Forelimb muscle (tissue), 1 donor: ENCODE results near the gene EZR. TPM values are rescaled to one million over a fixed set of nuclear protein-coding genes. Genes with fewer than 3 reads are reported as not detected.
"Not testable (repeated sequence)": the region's sequence is repeated elsewhere in the genome, so short reads cannot be mapped to it uniquely, and the experiment has no call there.

Experiments used
- DNase-seq: peaks from one replicate; pipeline ENCODE4 v3.0.0-alpha.2; 2013; ENCODE audit warnings: low read depth
- polyA plus RNA-seq: library from polyadenylated mRNA; unstranded; fragments of 120-200 nt; gene quantifications from one replicate; pipeline ENCODE4 v1.2.1, GENCODE V29; 2013; ENCODE audit not compliant: insufficient read length

Gene EZR
- polyA plus RNA-seq, 1 donor, result 25.3 TPM

DNA sequence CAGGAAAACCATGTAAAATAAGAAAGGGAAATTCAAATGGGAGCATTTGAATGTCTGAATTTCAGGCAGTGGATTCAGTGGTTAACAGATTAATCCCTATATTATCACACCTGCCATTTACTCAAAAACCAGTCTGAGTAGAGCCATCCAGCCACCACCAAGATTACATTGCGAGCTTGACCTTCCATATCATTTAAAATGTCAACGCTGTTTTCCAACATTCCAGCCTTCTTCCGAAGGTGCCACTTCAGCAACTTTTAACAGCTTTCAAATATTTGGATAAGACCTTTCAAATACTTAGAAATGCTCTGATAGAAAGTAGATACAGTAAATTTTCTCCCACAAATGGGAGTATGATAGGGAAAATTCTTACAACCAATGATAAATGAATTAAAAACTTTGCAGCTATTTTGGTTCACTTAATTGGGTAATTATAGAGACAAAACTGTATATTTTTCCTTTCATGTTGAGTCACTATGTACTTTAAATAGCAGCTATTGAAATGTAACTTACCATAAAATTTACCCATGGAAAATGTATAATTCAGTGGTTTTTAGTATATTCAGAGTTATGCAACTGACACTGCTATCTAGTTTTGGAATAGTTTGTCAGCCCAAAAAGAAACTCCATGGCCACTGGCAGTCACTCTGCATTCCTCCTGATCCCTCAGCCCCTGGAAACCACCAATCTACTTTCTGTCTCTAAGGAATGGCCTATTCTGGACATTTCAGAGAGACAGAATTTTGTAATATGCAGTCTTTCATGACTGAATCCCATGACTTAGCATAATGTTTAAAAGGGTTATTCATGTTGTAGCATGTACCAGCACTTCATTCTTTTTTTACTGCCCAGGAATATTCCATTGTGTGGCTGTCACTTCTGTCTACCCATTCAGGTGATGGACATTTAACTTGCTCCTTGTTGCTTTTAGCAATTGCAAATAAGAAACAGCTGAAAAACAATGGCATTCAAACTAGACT is 21.5 kb downstream of the EZR start:
- no peak for DNase-seq

DNA sequence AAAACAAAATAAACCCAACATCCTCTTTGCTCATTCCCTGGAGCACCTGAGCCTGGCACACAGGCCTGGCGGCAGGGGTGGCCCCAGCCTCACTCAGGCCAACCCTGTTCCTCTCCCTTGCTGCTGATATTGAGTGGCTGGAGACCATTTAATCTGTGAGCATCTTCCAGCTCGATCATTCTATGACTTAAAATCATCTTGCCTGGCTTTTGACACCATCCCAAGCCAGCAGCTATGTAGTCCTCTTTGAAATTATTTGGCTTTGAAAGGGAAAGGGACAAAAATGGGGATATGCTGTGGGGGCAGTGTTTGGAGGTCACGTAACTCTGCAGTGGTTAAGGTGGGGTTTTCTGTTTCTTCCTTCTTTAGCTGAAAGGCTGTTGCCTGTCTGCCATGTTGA is 22.8 kb downstream of the EZR start:
- no peak for DNase-seq

DNA sequence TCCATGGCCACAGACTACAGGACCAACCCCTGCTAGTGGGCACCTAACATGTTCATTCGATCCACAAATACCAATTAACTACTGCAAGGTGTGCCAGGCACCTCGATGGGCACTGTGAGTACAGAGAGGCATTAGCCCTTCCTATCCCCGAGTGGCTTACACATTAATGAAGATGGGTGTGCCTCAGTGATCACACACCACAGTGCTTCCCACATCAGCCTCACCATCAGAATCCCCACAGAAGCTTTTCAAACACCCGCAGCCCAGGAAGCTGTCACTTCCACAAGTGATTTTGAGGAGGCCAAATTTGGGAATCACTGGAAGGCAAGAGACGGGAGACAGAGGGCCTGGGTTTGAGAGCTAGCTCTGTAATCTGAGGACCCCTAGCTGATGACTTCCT is 23.7 kb downstream of the EZR start:
- no peak for DNase-seq

DNA sequence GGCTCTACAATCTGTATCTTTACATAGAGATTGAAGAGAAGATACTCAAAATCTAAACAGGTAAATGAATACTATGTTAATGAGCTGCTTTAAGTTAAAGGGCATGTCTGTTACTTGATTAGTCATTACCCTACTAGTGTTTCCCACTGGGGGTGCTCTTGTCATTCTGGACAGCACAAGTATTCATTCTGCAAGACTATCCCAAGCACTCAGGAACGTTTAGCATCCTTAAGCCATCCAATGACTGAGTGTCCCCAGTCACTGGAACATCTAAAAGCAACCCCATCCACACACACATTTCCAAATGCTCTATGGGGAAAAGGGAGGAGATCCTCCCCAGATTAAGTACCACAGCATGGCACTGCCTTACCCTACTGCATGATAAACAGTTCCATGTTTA is 25.7 kb downstream of the EZR start:
- no peak for DNase-seq

DNA sequence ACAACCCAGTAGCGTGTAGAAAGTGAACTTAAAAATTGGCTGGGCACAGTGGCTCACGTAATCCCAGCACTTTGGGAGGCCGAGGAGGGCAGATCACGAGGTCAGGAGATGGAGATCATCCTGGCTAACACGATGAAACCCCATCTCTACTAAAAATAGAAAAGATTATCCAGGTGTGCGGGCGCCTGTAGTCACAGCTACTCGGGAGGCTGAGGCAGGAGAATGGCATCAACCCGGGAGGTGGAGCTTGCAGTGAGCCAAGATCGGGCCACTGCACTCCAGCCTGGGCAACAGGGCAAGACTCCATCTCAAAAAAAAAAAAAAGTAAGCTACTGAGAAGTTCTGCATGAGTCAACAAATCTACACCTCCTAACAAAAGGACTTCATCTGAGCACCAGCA is 26.7 kb downstream of the EZR start:
- not testable (repeated sequence) for DNase-seq

DNA sequence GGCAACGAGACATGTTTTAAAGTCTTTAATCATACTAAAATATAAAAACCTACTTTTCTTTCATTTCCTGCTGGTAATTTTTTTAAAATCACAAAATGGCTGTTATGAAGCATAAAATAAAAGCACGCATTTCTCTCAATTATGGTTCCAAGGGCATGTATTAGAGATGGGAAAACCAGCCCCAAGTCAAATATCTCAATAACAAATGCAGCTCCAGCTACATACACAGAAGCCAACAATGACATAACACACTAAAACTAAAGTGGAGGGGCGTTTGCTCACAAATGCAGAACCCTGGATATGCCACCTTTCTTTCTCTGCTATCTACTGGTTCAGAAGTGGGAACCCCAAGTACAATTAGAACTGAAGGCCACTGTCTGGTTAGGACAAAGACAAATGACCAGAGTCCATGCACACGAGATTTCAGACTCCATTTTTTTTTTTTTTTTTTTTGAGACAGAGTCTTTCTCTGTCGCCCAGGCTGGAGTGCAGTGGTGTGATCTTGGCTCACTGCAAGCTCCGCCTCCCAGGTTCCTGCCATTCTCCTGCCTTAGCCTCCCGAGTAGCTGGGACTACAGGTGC is 27.8 kb downstream of the EZR start:
- no peak for DNase-seq

DNA sequence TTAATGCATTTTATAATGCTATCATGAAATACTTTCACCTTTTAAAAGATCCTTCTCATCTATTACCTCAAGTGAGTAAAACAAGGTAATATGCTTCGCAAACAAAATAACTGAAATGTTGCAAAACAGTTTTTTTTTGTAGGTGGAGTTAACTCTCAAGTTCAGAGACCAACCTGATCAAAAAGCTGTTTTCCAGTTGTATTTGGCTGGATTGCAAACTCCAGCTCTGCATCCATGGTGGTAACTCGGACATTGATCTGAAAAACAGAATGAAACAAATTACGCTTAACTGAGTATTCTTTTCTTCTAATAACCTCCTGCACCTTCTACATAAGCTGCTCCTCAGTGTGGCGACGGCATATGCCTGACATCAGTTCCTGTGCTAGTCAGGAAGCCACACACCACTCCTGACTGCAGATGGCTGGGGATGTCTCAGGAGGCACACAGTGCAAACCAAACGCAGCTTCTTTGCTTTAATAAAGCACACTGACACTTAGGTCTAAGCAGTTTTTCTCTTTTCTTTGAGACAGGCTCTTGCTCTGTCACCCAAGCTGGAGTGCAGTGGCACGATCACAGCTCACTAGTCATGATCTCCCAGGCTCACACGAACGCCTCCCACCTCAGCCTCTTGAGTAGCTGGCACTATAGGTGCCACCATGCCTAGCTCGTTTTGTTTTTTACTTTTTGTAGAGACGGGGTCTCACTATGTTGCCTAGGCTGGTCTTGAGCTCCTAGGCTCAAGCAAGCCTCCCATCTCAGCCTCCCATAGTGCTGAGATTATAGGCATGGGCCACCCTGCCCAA is 29.9 kb downstream of the EZR start:
- no peak for DNase-seq

DNA sequence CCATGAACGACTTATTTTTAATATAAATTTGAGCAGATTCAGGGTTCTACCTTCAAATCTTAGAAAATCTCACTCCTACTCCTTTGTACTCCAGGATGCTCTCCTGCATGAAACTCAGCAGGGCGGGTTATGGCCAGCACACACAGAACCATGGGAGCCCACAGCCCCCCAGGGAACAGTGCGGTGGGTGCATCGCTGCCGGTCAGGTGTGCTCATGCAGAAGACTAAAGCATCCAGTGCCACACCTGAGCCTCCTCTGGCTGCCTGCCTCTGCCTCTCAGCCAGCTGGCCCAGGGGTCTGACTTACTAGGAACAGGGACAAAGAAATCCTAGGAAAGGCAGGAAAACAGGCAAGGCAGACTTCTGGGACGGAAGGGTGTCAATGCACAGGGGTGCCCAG is 31.8 kb downstream of the EZR start:
- no peak for DNase-seq

DNA sequence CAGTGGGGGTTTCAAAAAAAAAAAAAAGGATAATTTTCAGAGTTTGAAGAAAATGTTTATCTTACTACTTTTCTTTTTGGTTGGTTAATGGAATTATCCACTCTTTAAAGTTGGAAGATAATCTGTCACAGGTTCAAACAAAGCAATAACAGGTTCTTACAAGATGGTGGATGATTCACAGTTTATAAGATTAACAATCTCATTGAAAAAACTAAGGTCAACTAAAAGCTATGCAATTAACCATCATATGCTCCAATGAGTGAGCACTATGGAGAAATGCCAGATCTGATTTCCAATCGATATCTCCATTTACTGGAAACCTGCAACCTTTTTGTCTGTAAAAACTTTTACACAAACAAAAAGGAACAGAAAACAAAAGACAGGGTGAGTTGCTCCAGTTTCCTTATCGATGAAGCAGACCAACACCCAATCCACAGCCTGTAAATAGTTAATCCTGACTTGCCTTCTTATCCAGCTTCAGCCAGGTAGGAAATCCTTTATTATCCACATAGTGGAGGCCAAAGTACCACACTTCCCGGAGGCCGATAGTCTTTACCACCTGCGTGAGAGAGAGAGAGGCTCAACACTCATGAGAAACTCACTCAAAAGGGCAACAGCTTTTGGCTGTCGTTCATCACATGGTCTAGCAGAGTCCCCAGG is 32.4 kb downstream of the EZR start:
- no peak for DNase-seq

DNA sequence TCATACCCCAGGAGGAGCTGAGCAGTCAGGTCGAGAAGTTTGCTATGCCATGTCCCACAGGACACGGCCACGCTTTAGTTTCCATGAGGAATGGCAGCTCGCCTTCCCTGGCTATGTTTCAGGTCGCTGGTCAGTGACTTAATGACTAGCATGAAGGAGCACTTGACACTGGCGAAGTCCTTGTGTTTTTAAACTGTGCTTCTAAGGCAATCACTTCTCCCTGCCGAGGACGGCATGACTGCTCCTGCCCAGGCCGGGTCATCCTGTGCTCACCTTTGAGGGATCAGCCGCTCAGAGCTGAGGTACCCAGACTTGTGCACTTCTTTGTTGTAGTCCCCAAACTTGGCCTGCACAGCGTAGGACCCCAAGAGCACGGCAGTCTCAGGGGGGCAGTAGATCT is 34.1 kb downstream of the EZR start:
- DNase-seq, result no peak

DNA sequence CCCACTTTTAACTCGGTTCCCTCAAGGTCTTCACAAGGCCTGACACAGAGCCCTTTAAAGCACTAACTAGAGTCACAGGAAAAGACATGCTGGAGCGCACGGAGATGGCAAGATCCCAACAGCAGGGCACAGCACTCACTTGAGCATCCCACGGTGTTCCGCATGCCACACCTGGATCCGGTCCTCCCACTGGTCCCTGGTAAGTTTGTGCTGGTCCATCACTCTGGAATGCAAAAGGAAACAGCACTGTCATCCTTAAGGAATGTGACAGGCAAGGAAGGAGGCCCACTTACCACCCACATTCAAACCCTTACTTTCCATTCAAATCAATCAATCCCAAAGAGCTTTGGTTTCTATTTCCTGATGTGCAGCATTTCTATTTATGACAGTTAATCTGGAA is 34.7 kb downstream of the EZR start:
- DNase-seq, result no peak

DNA sequence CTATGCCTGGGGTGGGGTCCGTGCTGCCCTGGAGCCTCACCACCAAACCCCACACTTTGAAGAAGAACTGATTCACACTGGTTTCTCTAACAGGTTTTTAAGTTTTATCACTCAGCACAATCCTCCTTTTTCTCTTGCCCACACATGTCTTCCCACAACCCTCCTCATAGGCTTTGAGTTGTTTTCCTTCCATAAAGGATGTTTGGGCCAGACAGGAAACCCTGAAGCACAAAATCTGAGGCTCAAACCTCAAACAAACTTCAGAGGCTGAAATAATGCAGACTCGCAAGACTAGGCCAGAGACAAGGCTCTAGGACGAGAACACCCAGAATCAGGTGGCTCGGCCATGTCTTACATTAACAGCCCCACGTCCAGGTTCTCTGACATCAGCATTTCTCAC is 35.3 kb downstream of the EZR start:
- DNase-seq, result no peak

DNA sequence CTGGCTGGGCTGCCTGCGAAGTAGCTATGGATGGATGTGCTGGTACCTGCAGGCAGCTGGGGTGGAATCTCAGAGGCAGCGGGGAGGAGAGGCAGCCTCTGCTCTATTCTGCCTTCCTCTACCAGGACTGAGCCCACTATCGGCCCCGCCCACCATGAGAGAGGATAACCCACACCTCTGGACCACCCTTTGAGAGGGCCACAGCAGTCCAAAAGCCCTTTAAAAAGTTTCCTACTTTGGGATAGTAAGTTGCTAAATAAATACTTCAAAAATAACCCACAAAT is 36.1 kb downstream of the EZR start:
- DNase-seq, result no peak

DNA sequence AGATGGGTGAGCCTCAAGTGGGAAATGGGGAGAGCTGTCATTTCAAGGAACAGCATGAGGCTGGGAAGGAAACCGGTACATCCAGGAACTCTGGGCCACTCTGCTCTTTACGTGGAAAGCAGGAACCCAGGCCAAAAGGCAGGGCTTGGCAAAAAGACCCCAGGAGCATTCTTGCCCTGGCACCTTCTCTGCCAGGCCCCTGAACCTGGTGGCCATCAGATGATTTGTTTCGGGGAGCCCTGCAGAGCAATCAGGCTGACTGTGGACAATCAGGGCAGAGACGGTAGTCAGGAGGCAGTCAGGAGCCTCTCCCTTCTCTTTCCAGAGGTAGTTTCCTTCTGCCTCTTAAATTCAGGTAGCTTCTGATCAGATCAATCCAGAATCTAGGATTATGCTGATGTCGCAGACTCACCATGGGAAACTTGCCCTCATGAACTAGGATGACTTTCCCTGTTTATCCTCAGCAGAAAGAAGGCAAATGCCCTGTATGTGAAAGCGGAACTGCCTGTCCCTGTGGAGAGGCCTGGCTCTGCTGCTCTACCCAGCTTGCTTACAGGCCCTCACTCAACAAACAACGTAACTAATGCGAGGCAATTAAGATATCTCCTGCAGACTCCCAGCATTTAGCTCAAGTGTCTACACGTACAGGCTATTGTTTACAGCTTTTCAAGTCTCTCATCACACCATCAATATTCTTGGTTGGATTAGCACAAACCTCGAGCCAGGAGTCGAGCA is 36.6 kb downstream of the EZR start:
- DNase-seq, result no peak

DNA sequence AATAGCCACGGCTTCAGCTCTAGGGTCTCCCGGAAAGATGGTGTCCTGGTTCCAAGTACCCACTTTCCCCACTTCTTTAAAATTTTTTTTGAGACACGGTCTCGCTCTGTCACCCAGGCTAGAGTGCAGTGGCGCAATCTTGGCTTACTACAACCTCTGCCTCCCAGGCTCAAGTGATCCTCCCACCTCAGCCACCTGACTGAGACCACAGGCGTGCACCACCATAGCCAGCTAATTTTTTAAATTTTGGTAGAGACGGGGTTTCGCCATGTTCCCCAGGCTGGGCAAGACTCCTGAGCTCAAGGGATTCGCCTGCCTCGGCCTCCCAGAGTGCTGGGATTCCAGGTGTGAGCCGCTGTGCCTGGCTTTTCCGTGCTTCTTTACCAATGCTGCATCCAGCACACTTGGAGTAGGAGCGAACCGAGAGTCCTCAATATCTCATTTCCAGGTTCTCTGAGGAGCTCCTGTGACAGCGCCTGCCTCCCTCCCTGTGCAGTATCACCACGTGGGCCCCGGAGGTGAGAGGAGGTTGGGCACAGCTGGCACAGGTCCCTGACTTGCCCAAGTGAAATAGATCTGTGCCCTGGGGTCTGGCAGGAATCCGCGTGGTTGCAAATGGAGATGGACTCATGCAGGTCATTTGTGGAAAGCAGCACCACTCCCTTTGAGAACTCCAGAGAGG is 37.3 kb downstream of the EZR start:
- DNase-seq, result no peak

DNA sequence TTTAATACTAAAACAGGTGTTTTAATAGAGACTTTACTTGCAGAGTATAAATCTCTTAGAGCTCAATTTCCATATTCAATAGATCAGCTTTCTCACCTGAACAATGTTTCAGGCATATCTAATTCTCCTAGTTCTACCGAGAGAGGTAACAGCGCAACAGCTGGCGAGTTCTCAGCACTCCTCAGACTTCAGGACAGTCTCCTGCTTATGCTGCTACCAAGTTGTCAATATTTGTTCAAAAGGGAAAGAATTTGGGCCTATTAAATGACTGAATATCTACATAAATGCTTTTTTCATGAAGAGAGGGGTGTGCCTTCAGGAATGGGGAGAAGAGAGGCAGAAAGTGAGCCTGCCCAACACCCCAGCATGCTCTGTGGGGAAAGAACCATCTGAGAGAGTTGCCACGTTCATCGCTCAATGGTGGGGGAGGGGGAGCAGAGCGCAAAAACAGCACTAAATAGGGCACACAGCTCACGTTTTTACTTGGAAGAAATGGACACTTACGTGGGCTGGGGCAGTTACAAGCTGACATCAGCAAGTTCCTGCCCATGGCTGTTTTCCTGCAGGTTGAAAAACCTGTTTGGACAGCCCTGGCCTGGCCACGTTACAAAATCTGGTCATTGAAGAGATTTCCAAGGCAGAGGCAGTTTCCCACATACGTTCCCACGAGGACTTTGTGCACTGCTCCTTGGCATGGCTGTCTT is 38.0 kb downstream of the EZR start:
- no peak for DNase-seq

DNA sequence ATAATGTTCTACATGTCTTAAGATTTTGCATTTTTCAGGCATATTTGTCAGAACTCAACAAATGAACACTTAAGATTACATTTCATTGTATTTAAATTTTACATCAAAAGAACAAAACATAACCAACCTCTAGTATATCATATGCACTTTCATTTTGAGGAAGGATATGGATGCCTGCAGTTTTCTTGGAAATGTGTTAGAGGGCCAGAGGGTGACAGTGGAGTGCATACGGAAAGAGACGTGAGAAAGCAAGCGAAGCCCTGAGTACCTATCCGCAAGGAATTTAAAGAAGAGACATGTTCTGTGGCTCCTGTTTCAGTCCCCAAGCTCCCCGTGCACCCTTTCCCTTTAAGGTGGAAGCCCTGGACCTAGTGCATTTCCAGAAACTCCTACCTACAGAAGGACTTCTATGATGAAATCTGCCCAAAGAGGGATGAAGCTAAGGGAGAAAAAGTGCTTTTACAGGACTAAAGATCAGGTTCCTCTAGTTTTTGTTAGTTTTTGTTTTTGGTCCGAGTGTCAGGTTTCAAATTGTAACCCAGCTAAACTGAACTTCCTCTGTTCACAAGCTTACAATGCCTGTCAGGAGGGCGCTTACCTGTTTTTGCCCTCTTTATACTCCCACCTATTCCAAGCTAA is 38.8 kb downstream of the EZR start:
- no peak for DNase-seq

DNA sequence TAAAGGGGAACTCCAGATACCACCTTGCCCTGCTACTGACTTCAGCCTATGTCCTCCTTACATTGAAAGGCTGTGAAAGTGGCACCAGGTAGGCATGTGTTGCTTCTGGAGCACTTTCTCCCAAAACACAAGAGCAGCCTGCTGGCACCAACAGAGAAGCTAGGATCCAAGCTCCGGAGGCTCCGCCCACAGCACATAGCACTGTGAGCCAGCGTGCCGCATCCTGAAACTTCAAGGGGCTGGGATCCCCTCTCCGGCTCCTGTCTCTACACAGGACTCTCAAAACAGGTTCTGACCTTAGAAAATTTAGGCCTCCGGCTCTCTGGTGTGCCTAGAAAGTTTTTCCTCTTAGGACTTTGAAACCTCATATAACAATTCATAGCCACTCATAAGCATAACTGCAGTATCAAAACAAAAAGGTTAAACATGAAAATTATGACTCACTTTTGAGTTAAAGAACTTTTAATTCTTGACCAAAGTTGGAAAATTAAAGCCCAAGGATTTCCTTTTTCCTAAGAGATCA is 41.1 kb downstream of the EZR start:
- DNase-seq, result no peak

DNA sequence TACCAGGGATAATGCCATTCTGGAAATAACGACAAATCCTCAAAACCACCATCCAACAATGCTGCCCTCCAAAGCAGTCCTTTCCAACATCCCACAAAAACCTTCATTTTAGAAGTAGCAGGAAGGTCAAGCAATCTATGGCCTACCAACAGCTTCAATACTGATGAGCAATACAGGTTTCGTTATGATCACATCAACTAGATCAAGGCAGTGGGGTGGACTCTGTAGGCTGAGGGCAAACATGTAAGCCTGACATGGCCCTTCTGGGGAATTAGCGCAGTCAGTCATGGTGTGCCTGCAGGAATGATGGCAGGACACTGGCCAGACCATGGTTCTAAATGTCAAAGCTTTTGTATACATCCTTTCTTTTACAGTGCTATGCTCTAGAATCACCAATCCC is 41.7 kb downstream of the EZR start:
- no peak for DNase-seq

DNA sequence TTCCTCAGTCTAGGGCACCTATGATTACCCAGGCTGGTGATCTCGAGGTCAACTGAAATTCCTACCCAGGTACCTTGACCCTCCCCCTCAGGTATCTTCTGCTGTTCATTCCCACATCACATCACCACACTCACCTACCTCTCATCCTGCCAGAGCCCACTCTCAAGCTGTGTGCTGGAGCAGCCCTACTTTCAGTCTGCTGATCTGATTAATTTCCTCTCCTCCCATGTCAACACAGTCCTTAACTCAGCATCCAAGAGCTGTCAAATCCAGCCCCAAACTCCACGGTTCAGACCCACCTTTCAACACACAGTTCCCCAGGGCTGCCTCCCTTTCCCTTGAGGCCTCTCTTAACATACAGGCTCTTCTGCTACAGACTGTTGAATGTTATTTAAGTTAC is 42.4 kb downstream of the EZR start:
- no peak for DNase-seq
